ACC112 (cell line): ENCODE results near the gene SPAG4.

Source experiments
- H2AFZ ChIP-seq: fragments of 200-600 bp; sonication (generic); one replicate; pipeline ENCODE4 v1.6.0; 2017; ENCODE audit warnings: antibody characterized with exemption, low read length; ENCODE audit not compliant: unreplicated experiment
- H3K27ac ChIP-seq: fragments of 200-600 bp; sonication (generic); 2 replicates; pipeline ENCODE4 v1.5.1; 2014; ENCODE audit warnings: low read depth, mild to moderate bottlenecking, antibody characterized with exemption, low read length, moderate library complexity
- H3K27me3 ChIP-seq: fragments of 200-600 bp; sonication (generic); 2 replicates; pipeline ENCODE4 v1.6.1; 2014; ENCODE audit warnings: mild to moderate bottlenecking, antibody characterized with exemption, low read length, moderate library complexity, mixed read lengths; ENCODE audit not compliant: insufficient read depth
- H3K36me3 ChIP-seq: fragments of 200-600 bp; sonication (generic); 2 replicates; pipeline ENCODE4 v1.6.1; 2016; ENCODE audit warnings: mild to moderate bottlenecking, antibody characterized with exemption, low read length, moderate library complexity, mixed read lengths; ENCODE audit not compliant: insufficient read depth
- H3K4me1 ChIP-seq: fragments of 200-600 bp; sonication (generic); one replicate; pipeline ENCODE4 v1.6.1; 2016; ENCODE audit warnings: low read length, mixed read lengths; ENCODE audit not compliant: insufficient read depth, unreplicated experiment, control insufficient read depth
- H3K4me3 ChIP-seq: fragments of 200-600 bp; sonication (generic); 2 replicates; pipeline ENCODE4 v1.5.1; 2014; ENCODE audit warnings: mild to moderate bottlenecking, low read depth, low read length
- H3K79me2 ChIP-seq: fragments of 200-600 bp; sonication (generic); one replicate; pipeline ENCODE4 v1.6.0; 2016; ENCODE audit warnings: low read length; ENCODE audit not compliant: control insufficient read depth, unreplicated experiment, insufficient read depth

SPAG4 gene

DNA sequence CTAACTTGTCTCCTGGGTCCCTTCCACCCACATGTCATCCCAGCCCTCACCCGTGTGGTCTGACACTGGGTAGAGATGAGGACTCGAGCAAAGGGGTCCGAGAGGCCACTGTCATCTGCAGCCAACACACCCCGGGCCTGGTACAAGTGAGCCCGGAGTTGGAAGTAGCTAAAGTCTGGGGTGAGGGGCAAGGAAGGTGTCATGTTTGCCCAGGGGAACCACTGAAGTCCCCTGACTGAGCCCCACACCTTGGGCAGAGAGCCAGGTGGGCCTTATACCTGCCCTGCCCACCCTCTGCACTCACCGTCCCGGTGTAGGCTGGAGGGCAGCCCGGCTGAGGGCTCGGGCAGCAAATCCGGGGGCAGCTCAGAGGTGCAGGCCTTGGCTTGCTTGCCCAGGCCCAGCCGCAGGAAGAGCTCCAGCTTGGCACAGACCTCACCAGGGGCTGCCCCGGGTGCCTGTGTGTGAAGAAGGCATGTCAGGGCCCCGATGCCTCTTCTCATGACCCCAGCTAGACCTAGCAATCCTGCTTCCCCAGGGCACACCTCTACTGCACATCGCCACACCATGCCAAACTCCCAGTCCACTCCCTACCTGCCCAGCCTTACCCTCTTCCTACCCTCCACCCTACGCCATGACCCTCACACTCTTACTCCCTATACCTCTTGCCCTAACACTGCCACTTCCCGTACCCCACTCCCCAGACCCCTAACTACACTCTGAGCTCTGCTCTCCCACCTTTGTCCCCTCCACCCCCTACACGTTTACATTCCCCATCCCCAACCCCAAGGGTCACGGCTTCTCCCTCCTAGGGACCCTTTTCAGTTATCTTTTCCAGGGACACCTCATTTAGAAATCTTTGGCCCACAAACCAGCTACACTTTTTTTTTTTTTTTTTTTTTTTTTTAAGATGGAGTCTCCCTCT lies 31.7 kb upstream of the SPAG4 start:
- Histone ChIP-seq H3K27ac (no peak overlapping the region), H3K79me2 (no peaks in the 10 kb centered on the region), H3K27me3 (no peaks in the 10 kb centered on the region), H2AFZ (no peak overlapping the region), H3K36me3 (peaks cover 21% of the 10 kb centered on the region), H3K4me3 (no peak overlapping the region), H3K4me1 (no peaks in the 10 kb centered on the region)

GRCh38 chr20:35586751-35587425 lies 28.7 kb upstream of the SPAG4 start:
- Histone ChIP-seq H3K27me3 (no peaks in the 10 kb centered on the region), H3K79me2 (no peaks in the 10 kb centered on the region), H2AFZ (no peak overlapping the region), H3K27ac (no peak overlapping the region), H3K36me3 (peaks cover 19% of the 10 kb centered on the region; the same call in 1 of the 2 replicates), H3K4me3 (no peak overlapping the region), H3K4me1 (no peaks in the 10 kb centered on the region)

GRCh38 chr20:35587436-35587835 lies 28.2 kb upstream of the SPAG4 start:
- Histone ChIP-seq H2AFZ (no peak overlapping the region), H3K4me1 (no peaks in the 10 kb centered on the region), H3K27me3 (no peaks in the 10 kb centered on the region), H3K36me3 (peaks cover 13% of the 10 kb centered on the region; the same call in 1 of the 2 replicates), H3K4me3 (no peak overlapping the region), H3K27ac (no peak overlapping the region), H3K79me2 (no peaks in the 10 kb centered on the region)

DNA sequence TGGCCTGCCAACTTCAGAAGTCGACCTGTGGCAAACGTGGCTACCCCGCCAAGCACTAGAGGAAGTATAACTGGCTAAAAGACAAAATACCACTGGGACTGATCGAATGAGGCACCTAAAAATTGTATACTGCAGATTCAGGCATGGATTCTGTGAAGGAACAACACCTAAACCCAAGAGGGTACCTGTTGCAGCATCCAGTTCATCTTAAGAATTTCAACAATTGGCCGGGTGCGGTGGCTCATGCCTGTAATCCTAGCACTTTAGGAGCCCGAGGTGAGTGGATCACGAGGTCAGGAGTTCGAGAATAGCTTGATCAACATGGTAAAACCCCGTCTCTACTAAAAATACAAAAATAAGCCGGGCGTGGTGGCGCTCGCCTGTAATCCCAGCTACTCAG lies 27.2 kb upstream of the SPAG4 start:
- no peak overlapping the region for H3K27ac ChIP-seq
- H3K27me3 ChIP-seq = no peaks in the 10 kb centered on the region
- no peaks in the 10 kb centered on the region for H3K79me2 ChIP-seq
- H3K4me3 ChIP-seq = no peak overlapping the region
- H3K36me3 ChIP-seq = 0 out of 2 replicates have a peak, but pooled peaks cover 4% of the 10 kb centered on the region
- no peaks in the 10 kb centered on the region for H3K4me1 ChIP-seq
- no peak overlapping the region for H2AFZ ChIP-seq

DNA sequence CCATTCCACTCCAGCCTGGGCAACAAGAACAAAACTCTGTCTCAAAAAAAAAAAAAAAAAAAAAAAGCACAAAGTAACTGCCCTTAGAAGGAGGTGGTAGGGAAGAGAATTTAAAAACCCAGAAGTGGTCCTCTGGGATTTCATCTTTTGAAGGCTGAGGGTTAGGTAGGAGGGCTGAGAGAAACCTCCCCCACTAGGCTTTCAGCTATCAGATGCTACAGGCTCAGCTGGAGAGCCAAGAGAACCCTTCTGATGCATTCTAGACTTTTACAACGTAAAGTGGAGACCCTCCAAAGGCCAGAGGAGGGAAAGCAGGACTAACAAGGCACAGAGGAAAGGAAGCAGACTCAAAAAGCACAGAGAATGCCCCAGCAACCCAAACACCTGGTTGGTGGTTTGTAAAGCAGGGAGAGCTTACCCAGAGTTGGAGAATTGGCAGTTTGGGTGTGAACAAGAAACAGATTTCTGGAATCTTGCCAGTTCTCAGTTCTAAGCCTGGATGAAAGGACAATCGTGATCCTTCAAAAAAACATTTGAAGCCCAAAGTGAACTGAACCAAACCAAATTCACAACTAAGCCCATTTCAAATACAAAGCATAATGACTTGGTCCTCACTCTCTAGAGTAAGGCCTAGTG lies 23.2 kb upstream of the SPAG4 start:
- Histone ChIP-seq H3K4me1 (no peaks in the 10 kb centered on the region), H3K79me2 (no peaks in the 10 kb centered on the region), H3K27ac (no peak overlapping the region), H3K27me3 (no peaks in the 10 kb centered on the region), H2AFZ (no peak overlapping the region), H3K36me3 (0 out of 2 replicates have a peak, but pooled peaks cover 7% of the 10 kb centered on the region), H3K4me3 (no peak overlapping the region)

DNA sequence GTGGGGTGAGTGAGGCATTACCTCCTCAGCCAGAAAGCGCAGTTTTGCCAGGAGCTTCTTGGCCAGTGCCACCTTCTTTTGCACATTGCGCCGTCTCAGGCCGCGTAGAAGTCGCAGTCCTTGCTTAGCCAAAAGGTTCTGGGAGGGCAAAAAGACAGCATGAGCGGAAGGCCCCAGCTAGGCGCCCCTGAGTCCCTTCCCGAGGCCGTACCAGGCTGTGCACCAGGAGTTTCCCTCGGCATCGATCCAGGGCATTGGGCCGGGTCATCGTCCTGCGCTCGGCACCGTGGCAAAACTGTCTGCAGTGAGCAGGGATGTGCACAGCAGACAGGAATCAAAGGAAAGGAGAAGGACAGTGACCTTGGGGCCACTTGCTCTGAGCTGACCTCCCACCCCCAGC lies 20.2 kb upstream of the SPAG4 start:
- H3K4me1 ChIP-seq = no peaks in the 10 kb centered on the region
- H3K79me2 ChIP-seq = no peaks in the 10 kb centered on the region
- H3K27ac ChIP-seq = no peak overlapping the region
- no peak overlapping the region for H3K4me3 ChIP-seq
- 0 out of 2 replicates have a peak, but pooled peaks cover 7% of the 10 kb centered on the region for H3K36me3 ChIP-seq
- H2AFZ ChIP-seq = no peak overlapping the region
- H3K27me3 ChIP-seq = no peaks in the 10 kb centered on the region

GRCh38 chr20:35595901-35596300 lies 19.7 kb upstream of the SPAG4 start:
- Histone ChIP-seq H3K4me1 (no peaks in the 10 kb centered on the region), H3K27ac (no peak overlapping the region), H3K4me3 (no peak overlapping the region), H3K36me3 (0 out of 2 replicates have a peak, but pooled peaks cover 7% of the 10 kb centered on the region), H2AFZ (no peak overlapping the region), H3K27me3 (no peaks in the 10 kb centered on the region), H3K79me2 (no peaks in the 10 kb centered on the region)

GRCh38 chr20:35597186-35597585 lies 18.4 kb upstream of the SPAG4 start:
- no peaks in the 10 kb centered on the region for H3K79me2 ChIP-seq
- no peak overlapping the region for H3K4me3 ChIP-seq
- no peak overlapping the region for H3K27ac ChIP-seq
- H3K27me3 ChIP-seq = no peaks in the 10 kb centered on the region
- no peak overlapping the region for H2AFZ ChIP-seq
- 0 out of 2 replicates have a peak, but pooled peaks cover 3% of the 10 kb centered on the region for H3K36me3 ChIP-seq
- H3K4me1 ChIP-seq = no peaks in the 10 kb centered on the region

GRCh38 chr20:35598476-35598875 lies 17.2 kb upstream of the SPAG4 start:
- no peak overlapping the region for H2AFZ ChIP-seq
- no peak overlapping the region for H3K27ac ChIP-seq
- H3K4me3 ChIP-seq = no peak overlapping the region
- H3K79me2 ChIP-seq = no peaks in the 10 kb centered on the region
- 0 out of 2 replicates have a peak, but pooled peaks cover 3% of the 10 kb centered on the region for H3K36me3 ChIP-seq
- no peaks in the 10 kb centered on the region for H3K27me3 ChIP-seq
- H3K4me1 ChIP-seq = no peaks in the 10 kb centered on the region

DNA sequence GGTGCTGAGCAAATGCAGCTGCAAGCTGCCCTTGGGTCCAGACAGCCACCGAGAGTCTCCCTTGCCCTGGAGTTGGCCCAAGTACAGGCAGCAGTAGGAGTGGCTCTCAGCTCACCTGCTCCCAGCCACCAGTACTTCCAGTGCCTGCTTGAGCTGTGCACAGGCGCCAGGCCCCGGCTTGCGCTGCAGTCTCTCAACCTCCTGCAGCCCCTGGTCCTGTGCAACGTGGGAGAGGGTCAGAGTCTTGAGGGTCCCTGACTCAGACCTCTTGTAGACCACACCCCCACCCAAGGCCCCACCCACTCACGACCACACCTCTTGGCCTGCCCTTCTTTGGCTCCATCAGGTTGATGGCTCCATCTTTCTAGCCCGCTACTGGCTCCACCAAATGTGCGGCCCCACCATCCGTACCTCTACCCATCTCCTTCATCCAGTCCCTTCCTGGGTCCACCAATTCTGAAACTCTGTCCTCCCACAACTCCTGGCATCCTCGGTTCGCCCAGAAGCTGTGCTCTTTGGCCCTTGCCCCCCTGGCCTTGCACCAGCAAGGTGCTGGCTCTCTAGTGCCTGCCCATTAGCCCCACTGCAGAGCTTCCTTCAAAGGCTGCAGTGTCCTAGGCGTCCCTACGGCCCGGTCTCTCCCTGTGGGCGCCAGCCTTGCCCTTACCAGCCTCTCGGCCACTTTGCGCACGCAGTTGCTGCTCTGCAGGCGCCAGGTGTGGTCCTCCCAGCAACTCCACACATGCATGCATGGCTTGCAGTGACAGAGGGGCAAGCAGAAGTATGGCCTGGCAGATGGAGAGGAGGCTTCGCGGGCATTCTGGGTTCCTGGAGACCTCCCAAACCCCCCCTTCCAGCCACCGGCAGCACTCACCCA lies 16.5 kb upstream of the SPAG4 start:
- H3K27me3 ChIP-seq = no peaks in the 10 kb centered on the region
- H3K27ac ChIP-seq = no peak overlapping the region
- H3K4me3 ChIP-seq = no peak overlapping the region
- H3K79me2 ChIP-seq = no peaks in the 10 kb centered on the region
- 0 out of 2 replicates have a peak, but pooled peaks cover 3% of the 10 kb centered on the region for H3K36me3 ChIP-seq
- no peaks in the 10 kb centered on the region for H3K4me1 ChIP-seq
- H2AFZ ChIP-seq = no peak overlapping the region
